GM12891 (cell line): ENCODE data around the gene HCN1.

Experiments
- POLR2A ChIP-seq: IDR thresholded peaks from 2 replicates; pipeline ENCODE4 v1.6.1; 2011; ENCODE audit warnings: low read depth, low read length, control low read depth
- TAF1 ChIP-seq: IDR thresholded peaks from 2 replicates; pipeline ENCODE4 v1.6.1; 2011; ENCODE audit warnings: low read depth, low read length, control low read depth

DNA sequence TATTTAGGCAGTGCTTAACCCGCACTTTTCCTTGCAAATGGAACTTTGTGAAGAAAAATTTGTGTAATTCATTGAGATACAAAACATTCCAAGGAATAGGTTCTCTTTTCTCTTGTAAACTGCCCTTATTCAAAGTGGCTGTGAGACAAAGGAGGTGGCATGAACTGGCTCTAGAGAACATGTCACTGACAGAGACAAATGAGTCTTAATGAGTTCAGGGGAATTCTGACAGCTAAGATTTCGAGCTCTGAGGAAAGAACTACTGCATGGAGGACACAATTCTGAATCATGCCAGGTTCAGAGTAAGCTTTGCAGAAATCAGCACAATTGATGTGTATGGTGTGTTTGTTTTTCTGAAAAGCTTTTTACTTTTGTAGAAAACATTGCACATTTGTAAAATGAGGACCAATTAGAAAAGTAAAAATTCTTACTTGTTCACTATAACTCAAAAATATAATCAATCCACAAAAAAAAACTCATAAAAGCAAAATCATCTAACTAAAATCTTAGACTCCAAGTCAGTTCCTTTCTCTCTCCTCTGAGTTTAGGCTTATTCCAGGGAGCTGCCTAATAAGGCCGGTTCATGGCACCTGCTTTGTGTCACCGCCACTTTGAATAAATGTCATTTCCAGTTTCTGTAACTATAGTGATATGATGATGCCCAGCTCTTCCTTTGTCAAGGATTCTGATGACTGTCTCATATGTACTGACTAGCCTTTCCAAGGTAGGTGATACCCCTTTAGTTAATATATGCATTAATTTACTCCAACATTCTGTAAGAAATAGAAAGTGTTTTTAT is 163.2 kb downstream of the HCN1 start:
- no peak for TF ChIP-seq TAF1
- TF ChIP-seq POLR2A = no peak
